GM19468 (cell line): ENCODE data around the gene FBN1.

Experiments used
- ATAC-seq: cut with Tn5 transposase; IDR thresholded peaks from one replicate; pipeline ENCODE4 v1.9.1; 2021; ENCODE audit warnings: mild to moderate bottlenecking, moderate library complexity, moderate number of reproducible peaks; ENCODE audit not compliant: unreplicated experiment; ENCODE audit errors: extremely low read depth

Gene FBN1

GRCh38 chr15:48584090-48584811, 61.3 kb downstream of the FBN1 start:
- ATAC-seq = no peak

GRCh38 chr15:48582452-48583247, 62.9 kb downstream of the FBN1 start:
- no peak for ATAC-seq

- ATAC-seq = no peak
Measured at GRCh38 chr15:48581219-48581618, 64.3 kb downstream of the FBN1 start.

- ATAC-seq = no peak
Measured at GRCh38 chr15:48580736-48581135, 64.8 kb downstream of the FBN1 start.

- ATAC-seq = no peak
Measured at GRCh38 chr15:48579945-48580671, 65.4 kb downstream of the FBN1 start.

GRCh38 chr15:48578965-48579364, 66.5 kb downstream of the FBN1 start:
- no peak for ATAC-seq

- ATAC-seq = no peak
Measured at GRCh38 chr15:48577469-48577868, 68.0 kb downstream of the FBN1 start.

GRCh38 chr15:48574187-48574586, 71.3 kb downstream of the FBN1 start:
- no peak for ATAC-seq

GRCh38 chr15:48573780-48574179, 71.7 kb downstream of the FBN1 start:
- no peak for ATAC-seq

- ATAC-seq = no peak
Measured at GRCh38 chr15:48572823-48573222, 72.7 kb downstream of the FBN1 start.

- no peak for ATAC-seq
Measured at GRCh38 chr15:48571510-48571909, 74.0 kb downstream of the FBN1 start.

- no peak for ATAC-seq
Measured at GRCh38 chr15:48570822-48571221, 74.7 kb downstream of the FBN1 start.

- ATAC-seq = peak; percentile 45
Measured at GRCh38 chr15:48569591-48570302, 75.8 kb downstream of the FBN1 start.

- no peak for ATAC-seq
Measured at GRCh38 chr15:48566668-48567067, 78.8 kb downstream of the FBN1 start.

- ATAC-seq = no peak
Measured at GRCh38 chr15:48565560-48566482, 79.7 kb downstream of the FBN1 start.

- no peak for ATAC-seq
Measured at GRCh38 chr15:48564690-48565089, 80.8 kb downstream of the FBN1 start.

- no peak for ATAC-seq
Measured at GRCh38 chr15:48563934-48564333, 81.6 kb downstream of the FBN1 start.

GRCh38 chr15:48560321-48561051, 85.0 kb downstream of the FBN1 start:
- ATAC-seq = no peak

- ATAC-seq = no peak
Measured at GRCh38 chr15:48559285-48559684, 86.2 kb downstream of the FBN1 start.
